ENCODE data around the gene KDM3A. TPM values are rescaled to one million over a fixed set of nuclear protein-coding genes. Genes with fewer than 3 reads are reported as not detected.

Gene KDM3A
- total and polyA plus RNA-seq, 9 donors = 45.6 to 52.5 (median 49.8) TPM

DNA sequence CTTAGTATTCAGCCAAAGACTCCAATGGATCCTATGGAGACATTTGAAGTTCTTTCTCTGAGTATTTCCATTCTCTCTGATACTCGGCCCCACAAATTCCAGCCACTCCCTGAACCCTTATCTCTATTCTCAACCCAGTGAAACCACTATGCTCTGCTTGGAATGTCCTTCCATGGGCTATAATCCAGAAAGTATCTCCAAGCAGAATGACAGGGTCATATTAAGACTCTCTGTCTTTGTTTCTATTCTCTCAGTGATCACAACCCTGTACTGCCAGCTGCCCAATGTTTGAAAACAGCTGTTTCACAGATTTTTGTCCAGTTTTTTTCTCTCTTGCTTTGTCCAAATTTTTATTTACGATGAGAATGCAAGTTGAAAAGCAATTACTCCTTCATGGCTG is 100.2 kb downstream of the KDM3A start:
- peak; percentile 25 for DNase-seq
- H3K4me3 ChIP-seq (ENCODE audit: low read length) = no peak overlapping the region
- peak overlapping the region; percentile 47 for H3K27ac ChIP-seq (ENCODE audit: low read length)
- H3K36me3 ChIP-seq (ENCODE audit: control insufficient read depth, insufficient read depth, low read length) = no peaks in the 10 kb centered on the region
- peaks cover 9% of the 10 kb centered on the region for H3K9me3 ChIP-seq (replicated peaks; ENCODE audit: control insufficient read depth, low read depth, low read length)
- H3K4me1 ChIP-seq (ENCODE audit: control insufficient read depth, insufficient read depth, low read length) = no peaks in the 10 kb centered on the region
- H3K27me3 ChIP-seq (ENCODE audit: control insufficient read depth, insufficient read depth, low read length) = no peaks in the 10 kb centered on the region
- WGBS (ENCODE audit: insufficient coverage) = 56% methylated on average over 1 of the region's 2 CpGs

Other genes starting within 250 kb of the KDM3A start
- gene IMMT, start 245.9 kb upstream of the KDM3A start, total RNA-seq = 47.7 TPM
- gene IMMT, start 245.9 kb upstream of the KDM3A start, polyA plus RNA-seq (ENCODE audit: insufficient read depth in 1 of 8, insufficient read length in 8 of 8, low replicate concordance in 1 of 8) = 10 to 100 TPM; 62.6 to 78.2 (median 67.4) TPM
- gene MRPL35, start 241.9 kb upstream of the KDM3A start, total RNA-seq = 37.9 TPM
- gene MRPL35, start 241.9 kb upstream of the KDM3A start, polyA plus RNA-seq (ENCODE audit: insufficient read depth in 1 of 8, insufficient read length in 8 of 8, low replicate concordance in 1 of 8) = 10 to 100 TPM; 26.7 to 37.8 (median 30.7) TPM
- gene REEP1, start 103.7 kb upstream of the KDM3A start, total RNA-seq = 48.0 TPM
- gene REEP1, start 103.7 kb upstream of the KDM3A start, polyA plus RNA-seq (ENCODE audit: insufficient read depth in 1 of 8, insufficient read length in 8 of 8, low replicate concordance in 1 of 8) = 100 to 1,000 TPM in 1 of 8 donors, 10 to 100 TPM in 7; 41.0 to 104 (median 56.2) TPM
- gene CHMP3, start 122.1 kb downstream of the KDM3A start, total RNA-seq = 132 TPM
- 100 to 1,000 TPM; 119 to 159 (median 133) TPM for gene CHMP3, start 122.1 kb downstream of the KDM3A start, polyA plus RNA-seq (ENCODE audit: insufficient read depth in 1 of 8, insufficient read length in 8 of 8, low replicate concordance in 1 of 8)
- gene RNF103, start 182.5 kb downstream of the KDM3A start, total RNA-seq = 19.7 TPM
- 10 to 100 TPM; 23.3 to 35.2 (median 30.1) TPM for gene RNF103, start 182.5 kb downstream of the KDM3A start, polyA plus RNA-seq (ENCODE audit: insufficient read depth in 1 of 8, insufficient read length in 8 of 8, low replicate concordance in 1 of 8)

Measured in muscle of leg (tissue), 11 donors.